Measurements from ENCODE around the gene RNASE12. TPM values are rescaled to one million over a fixed set of nuclear protein-coding genes. Genes with fewer than 3 reads are reported as not detected.

RNASE12 gene
- total and polyA plus RNA-seq, 9 of the 15 experiments (the other 6 are each of a cell fraction or from before 2014, with no cell fraction given), result 0.24 TPM; not detected in 8

- TF ChIP-seq TOE1 (IDR thresholded peaks at IDR 0.05; ENCODE audit: borderline replicate concordance) (no peak), TOE1 (CRISPR knock-in tag; IDR thresholded peaks at IDR 0.05; ENCODE audit: borderline replicate concordance, low read depth) (no peak), ZNF699 (CRISPR knock-in tag; IDR thresholded peaks at IDR 0.05; ENCODE audit: insufficient replicate concordance) (no peak), STAT5B (CRISPR knock-in tag; IDR thresholded peaks at IDR 0.05) (no peak), ZNF436 (CRISPR knock-in tag; IDR thresholded peaks at IDR 0.05) (no peak), HMGXB4 (CRISPR knock-in tag; IDR thresholded peaks at IDR 0.05) (no peak), SNRNP70 (optimal IDR thresholded peaks at IDR 0.05; ENCODE audit: low read depth, low read length) (no peak), RREB1 (CRISPR knock-in tag; IDR thresholded peaks at IDR 0.05) (no peak)
- TF ChIP-seq, protein P1, sequence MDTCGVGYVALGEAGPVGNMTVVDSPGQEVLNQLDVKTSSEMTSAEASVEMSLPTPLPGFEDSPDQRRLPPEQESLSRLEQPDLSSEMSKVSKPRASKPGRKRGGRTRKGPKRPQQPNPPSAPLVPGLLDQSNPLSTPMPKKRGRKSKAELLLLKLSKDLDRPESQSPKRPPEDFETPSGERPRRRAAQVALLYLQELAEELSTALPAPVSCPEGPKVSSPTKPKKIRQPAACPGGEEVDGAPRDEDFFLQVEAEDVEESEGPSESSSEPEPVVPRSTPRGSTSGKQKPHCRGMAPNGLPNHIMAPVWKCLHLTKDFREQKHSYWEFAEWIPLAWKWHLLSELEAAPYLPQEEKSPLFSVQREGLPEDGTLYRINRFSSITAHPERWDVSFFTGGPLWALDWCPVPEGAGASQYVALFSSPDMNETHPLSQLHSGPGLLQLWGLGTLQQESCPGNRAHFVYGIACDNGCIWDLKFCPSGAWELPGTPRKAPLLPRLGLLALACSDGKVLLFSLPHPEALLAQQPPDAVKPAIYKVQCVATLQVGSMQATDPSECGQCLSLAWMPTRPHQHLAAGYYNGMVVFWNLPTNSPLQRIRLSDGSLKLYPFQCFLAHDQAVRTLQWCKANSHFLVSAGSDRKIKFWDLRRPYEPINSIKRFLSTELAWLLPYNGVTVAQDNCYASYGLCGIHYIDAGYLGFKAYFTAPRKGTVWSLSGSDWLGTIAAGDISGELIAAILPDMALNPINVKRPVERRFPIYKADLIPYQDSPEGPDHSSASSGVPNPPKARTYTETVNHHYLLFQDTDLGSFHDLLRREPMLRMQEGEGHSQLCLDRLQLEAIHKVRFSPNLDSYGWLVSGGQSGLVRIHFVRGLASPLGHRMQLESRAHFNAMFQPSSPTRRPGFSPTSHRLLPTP (IDR thresholded peaks at IDR 0.05; ENCODE audit: borderline replicate concordance, extremely low read depth, insufficient read length), result no peak
- TF ChIP-seq, protein P2, sequence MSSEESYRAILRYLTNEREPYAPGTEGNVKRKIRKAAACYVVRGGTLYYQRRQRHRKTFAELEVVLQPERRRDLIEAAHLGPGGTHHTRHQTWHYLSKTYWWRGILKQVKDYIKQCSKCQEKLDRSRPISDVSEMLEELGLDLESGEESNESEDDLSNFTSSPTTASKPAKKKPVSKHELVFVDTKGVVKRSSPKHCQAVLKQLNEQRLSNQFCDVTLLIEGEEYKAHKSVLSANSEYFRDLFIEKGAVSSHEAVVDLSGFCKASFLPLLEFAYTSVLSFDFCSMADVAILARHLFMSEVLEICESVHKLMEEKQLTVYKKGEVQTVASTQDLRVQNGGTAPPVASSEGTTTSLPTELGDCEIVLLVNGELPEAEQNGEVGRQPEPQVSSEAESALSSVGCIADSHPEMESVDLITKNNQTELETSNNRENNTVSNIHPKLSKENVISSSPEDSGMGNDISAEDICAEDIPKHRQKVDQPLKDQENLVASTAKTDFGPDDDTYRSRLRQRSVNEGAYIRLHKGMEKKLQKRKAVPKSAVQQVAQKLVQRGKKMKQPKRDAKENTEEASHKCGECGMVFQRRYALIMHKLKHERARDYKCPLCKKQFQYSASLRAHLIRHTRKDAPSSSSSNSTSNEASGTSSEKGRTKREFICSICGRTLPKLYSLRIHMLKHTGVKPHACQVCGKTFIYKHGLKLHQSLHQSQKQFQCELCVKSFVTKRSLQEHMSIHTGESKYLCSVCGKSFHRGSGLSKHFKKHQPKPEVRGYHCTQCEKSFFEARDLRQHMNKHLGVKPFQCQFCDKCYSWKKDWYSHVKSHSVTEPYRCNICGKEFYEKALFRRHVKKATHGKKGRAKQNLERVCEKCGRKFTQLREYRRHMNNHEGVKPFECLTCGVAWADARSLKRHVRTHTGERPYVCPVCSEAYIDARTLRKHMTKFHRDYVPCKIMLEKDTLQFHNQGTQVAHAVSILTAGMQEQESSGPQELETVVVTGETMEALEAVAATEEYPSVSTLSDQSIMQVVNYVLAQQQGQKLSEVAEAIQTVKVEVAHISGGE (CRISPR knock-in tag; IDR thresholded peaks at IDR 0.05), result no peak
- TF ChIP-seq, protein P3, sequence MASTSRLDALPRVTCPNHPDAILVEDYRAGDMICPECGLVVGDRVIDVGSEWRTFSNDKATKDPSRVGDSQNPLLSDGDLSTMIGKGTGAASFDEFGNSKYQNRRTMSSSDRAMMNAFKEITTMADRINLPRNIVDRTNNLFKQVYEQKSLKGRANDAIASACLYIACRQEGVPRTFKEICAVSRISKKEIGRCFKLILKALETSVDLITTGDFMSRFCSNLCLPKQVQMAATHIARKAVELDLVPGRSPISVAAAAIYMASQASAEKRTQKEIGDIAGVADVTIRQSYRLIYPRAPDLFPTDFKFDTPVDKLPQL (IDR thresholded peaks at IDR 0.05; ENCODE audit: extremely low read depth, insufficient read length), result no peak
These were observed 27.1 kb upstream of the RNASE12 start (continued) for GRCh38 chr14:20618271-20618749.

All from K562 (cell line).